ENCODE measurements around the gene MTNR1B. TPM values are rescaled to one million over a fixed set of nuclear protein-coding genes. Genes with fewer than 3 reads are reported as not detected.

MTNR1B gene
- total and polyA plus RNA-seq, 4 experiments from 2014 or later = not detected

GRCh38 chr11:92977401-92977800 is 8.0 kb downstream of the MTNR1B start:
- intact Hi-C loops (cut with micrococcal nuclease) = no loop called here
- POLR2A ChIA-PET (ENCODE audit: partially characterized antibody) = no interaction called here
- Histone ChIP-seq H3K9me3 (ENCODE audit: control insufficient read depth in 1 of 2, low read length in 2 of 2) (no peaks in the 10 kb centered on the region), H3K27ac (ENCODE audit: low read depth, low read length) (no peak overlapping the region), H3K27me3 (ENCODE audit: insufficient read depth, low read length) (no peaks in the 10 kb centered on the region), H3K4me3 (ENCODE audit: low read length in 2 of 2) (no peak overlapping the region), H3K36me3 (ENCODE audit: insufficient read depth, low read length) (no peaks in the 10 kb centered on the region), H3K4me1 (ENCODE audit: insufficient read depth, low read length) (no peaks in the 10 kb centered on the region)
- Mint-ChIP-seq H3K36me3 (no peaks in the 10 kb centered on the region), H3K27me3 (peaks cover 3 to 4% of the 10 kb centered on the region in 2 donors), H3K9me3 (no peaks in the 10 kb centered on the region), H3K4me3 (no peak overlapping the region), H3K27ac (no peak overlapping the region), H3K4me1 (no peaks in the 10 kb centered on the region)
- CTCF ChIA-PET (ENCODE audit: partially characterized antibody) = interaction anchor here (0.7 kb wide), 1 partner anchor 14 kb away, joined by 3 read pairs; no protein-coding TSS in a partner anchor
- no peak for DNase-seq

GRCh38 chr11:92978271-92979111 is 9.0 kb downstream of the MTNR1B start:
- intact Hi-C loops (cut with micrococcal nuclease) = no loop called here
- H3K4me3 Mint-ChIP-seq = no peak overlapping the region
- H3K36me3 Mint-ChIP-seq = no peaks in the 10 kb centered on the region
- no peaks in the 10 kb centered on the region for H3K4me1 Mint-ChIP-seq
- ChIA-PET POLR2A (ENCODE audit: partially characterized antibody) (no interaction called here), CTCF (ENCODE audit: partially characterized antibody) (no interaction called here)
- no peaks in the 10 kb centered on the region for H3K4me1 ChIP-seq (ENCODE audit: insufficient read depth, low read length)
- H3K27me3 ChIP-seq (ENCODE audit: insufficient read depth, low read length) = no peaks in the 10 kb centered on the region
- no peak overlapping the region for H3K27ac ChIP-seq (ENCODE audit: low read depth, low read length)
- H3K27ac Mint-ChIP-seq = no peak overlapping the region
- peaks cover 1 to 2% of the 10 kb centered on the region in 2 donors for H3K27me3 Mint-ChIP-seq
- no peaks in the 10 kb centered on the region for H3K9me3 Mint-ChIP-seq
- no peaks in the 10 kb centered on the region for H3K9me3 ChIP-seq (ENCODE audit: control insufficient read depth in 1 of 2, low read length in 2 of 2)
- no peak overlapping the region for H3K4me3 ChIP-seq (ENCODE audit: low read length in 2 of 2)
- DNase-seq = no peak
- no peaks in the 10 kb centered on the region for H3K36me3 ChIP-seq (ENCODE audit: insufficient read depth, low read length)

GRCh38 chr11:92979176-92979575 is 9.7 kb downstream of the MTNR1B start:
- Mint-ChIP-seq H3K4me3 (no peak overlapping the region), H3K4me1 (no peaks in the 10 kb centered on the region), H3K36me3 (no peaks in the 10 kb centered on the region), H3K9me3 (no peaks in the 10 kb centered on the region), H3K27ac (no peak overlapping the region), H3K27me3 (peaks cover 0 to 1% of the 10 kb centered on the region in 2 donors)
- H3K27me3 ChIP-seq (ENCODE audit: insufficient read depth, low read length) = no peaks in the 10 kb centered on the region
- POLR2A ChIA-PET (ENCODE audit: partially characterized antibody) = no interaction called here
- intact Hi-C loops (cut with micrococcal nuclease) = no loop called here
- no peak overlapping the region for H3K27ac ChIP-seq (ENCODE audit: low read depth, low read length)
- no peaks in the 10 kb centered on the region for H3K4me1 ChIP-seq (ENCODE audit: insufficient read depth, low read length)
- H3K36me3 ChIP-seq (ENCODE audit: insufficient read depth, low read length) = no peaks in the 10 kb centered on the region
- no peaks in the 10 kb centered on the region for H3K9me3 ChIP-seq (ENCODE audit: control insufficient read depth in 1 of 2, low read length in 2 of 2)
- H3K4me3 ChIP-seq (ENCODE audit: low read length in 2 of 2) = no peak overlapping the region
- CTCF ChIA-PET (ENCODE audit: partially characterized antibody) = no interaction called here
- no peak for DNase-seq

- Histone ChIP-seq H3K27ac (ENCODE audit: low read depth, low read length) (no peak overlapping the region), H3K9me3 (ENCODE audit: control insufficient read depth in 1 of 2, low read length in 2 of 2) (no peaks in the 10 kb centered on the region), H3K36me3 (ENCODE audit: insufficient read depth, low read length) (no peaks in the 10 kb centered on the region), H3K27me3 (ENCODE audit: insufficient read depth, low read length) (no peaks in the 10 kb centered on the region), H3K4me1 (ENCODE audit: insufficient read depth, low read length) (no peaks in the 10 kb centered on the region), H3K4me3 (ENCODE audit: low read length in 2 of 2) (no peak overlapping the region)
- Mint-ChIP-seq H3K4me3 (no peak overlapping the region), H3K9me3 (peaks cover 0 to 5% (median 0%) of the 10 kb centered on the region in 8 donors), H3K27me3 (no peaks in the 10 kb centered on the region), H3K4me1 (no peaks in the 10 kb centered on the region), H3K27ac (no peak overlapping the region), H3K36me3 (no peaks in the 10 kb centered on the region)
- intact Hi-C loops (cut with micrococcal nuclease) = no loop called here
- CTCF ChIA-PET (ENCODE audit: partially characterized antibody) = no interaction called here
- POLR2A ChIA-PET (ENCODE audit: partially characterized antibody) = no interaction called here
- DNase-seq = no peak
Measured at GRCh38 chr11:92980312-92980711, 10.9 kb downstream of the MTNR1B start.

GRCh38 chr11:92981508-92982043 is 12.1 kb downstream of the MTNR1B start:
- no peaks in the 10 kb centered on the region for H3K36me3 ChIP-seq (ENCODE audit: insufficient read depth, low read length)
- H3K27me3 ChIP-seq (ENCODE audit: insufficient read depth, low read length) = no peaks in the 10 kb centered on the region
- peaks cover 0 to 5% (median 0%) of the 10 kb centered on the region in 8 donors for H3K9me3 Mint-ChIP-seq
- no peaks in the 10 kb centered on the region for H3K9me3 ChIP-seq (ENCODE audit: control insufficient read depth in 1 of 2, low read length in 2 of 2)
- H3K36me3 Mint-ChIP-seq = no peaks in the 10 kb centered on the region
- no peak overlapping the region for H3K27ac ChIP-seq (ENCODE audit: low read depth, low read length)
- H3K27me3 Mint-ChIP-seq = no peaks in the 10 kb centered on the region
- no peak overlapping the region for H3K27ac Mint-ChIP-seq
- H3K4me1 ChIP-seq (ENCODE audit: insufficient read depth, low read length) = no peaks in the 10 kb centered on the region
- ChIA-PET CTCF (ENCODE audit: partially characterized antibody) (no interaction called here), POLR2A (ENCODE audit: partially characterized antibody) (no interaction called here)
- H3K4me3 Mint-ChIP-seq = no peak overlapping the region
- DNase-seq = no peak
- no peaks in the 10 kb centered on the region for H3K4me1 Mint-ChIP-seq
- intact Hi-C loops (cut with micrococcal nuclease) = no loop called here
- H3K4me3 ChIP-seq (ENCODE audit: low read length in 2 of 2) = no peak overlapping the region

GRCh38 chr11:92986585-92986984 is 17.1 kb downstream of the MTNR1B start:
- ChIA-PET POLR2A (ENCODE audit: partially characterized antibody) (no interaction called here), CTCF (ENCODE audit: partially characterized antibody) (no interaction called here)
- Histone ChIP-seq H3K27me3 (ENCODE audit: insufficient read depth, low read length) (no peaks in the 10 kb centered on the region), H3K27ac (ENCODE audit: low read depth, low read length) (no peak overlapping the region), H3K36me3 (ENCODE audit: insufficient read depth, low read length) (no peaks in the 10 kb centered on the region), H3K4me3 (ENCODE audit: low read length in 2 of 2) (no peak overlapping the region), H3K9me3 (ENCODE audit: control insufficient read depth in 1 of 2, low read length in 2 of 2) (no peaks in the 10 kb centered on the region), H3K4me1 (ENCODE audit: insufficient read depth, low read length) (no peaks in the 10 kb centered on the region)
- Mint-ChIP-seq H3K4me3 (no peak overlapping the region), H3K27me3 (peaks cover 0 to 1% of the 10 kb centered on the region in 2 donors), H3K9me3 (peaks cover 0 to 15% (median 6%) of the 10 kb centered on the region in 8 donors), H3K4me1 (no peaks in the 10 kb centered on the region), H3K36me3 (peaks cover 0 to 3% of the 10 kb centered on the region in 2 donors), H3K27ac (no peak overlapping the region)
- intact Hi-C loops (cut with micrococcal nuclease) = no loop called here
- no peak for DNase-seq

- Mint-ChIP-seq H3K27me3 (peaks cover 0 to 1% of the 10 kb centered on the region in 2 donors), H3K4me1 (no peaks in the 10 kb centered on the region), H3K9me3 (peaks cover 0 to 10% (median 6%) of the 10 kb centered on the region in 8 donors), H3K36me3 (peaks cover 0 to 3% of the 10 kb centered on the region in 2 donors), H3K4me3 (no peak overlapping the region), H3K27ac (no peak overlapping the region)
- intact Hi-C loops (cut with micrococcal nuclease) = no loop called here
- no peaks in the 10 kb centered on the region for H3K4me1 ChIP-seq (ENCODE audit: insufficient read depth, low read length)
- no peaks in the 10 kb centered on the region for H3K9me3 ChIP-seq (ENCODE audit: control insufficient read depth in 1 of 2, low read length in 2 of 2)
- ChIA-PET CTCF (ENCODE audit: partially characterized antibody) (no interaction called here), POLR2A (ENCODE audit: partially characterized antibody) (no interaction called here)
- no peak overlapping the region for H3K27ac ChIP-seq (ENCODE audit: low read depth, low read length)
- H3K4me3 ChIP-seq (ENCODE audit: low read length in 2 of 2) = no peak overlapping the region
- H3K27me3 ChIP-seq (ENCODE audit: insufficient read depth, low read length) = no peaks in the 10 kb centered on the region
- no peaks in the 10 kb centered on the region for H3K36me3 ChIP-seq (ENCODE audit: insufficient read depth, low read length)
- no peak for DNase-seq
Measured at GRCh38 chr11:92993004-92993403, 23.6 kb downstream of the MTNR1B start.

All from CD4-positive, alpha-beta memory T cell (primary cell).